ENCODE measurements around the gene ERCC4.

Gene ERCC4

DNA sequence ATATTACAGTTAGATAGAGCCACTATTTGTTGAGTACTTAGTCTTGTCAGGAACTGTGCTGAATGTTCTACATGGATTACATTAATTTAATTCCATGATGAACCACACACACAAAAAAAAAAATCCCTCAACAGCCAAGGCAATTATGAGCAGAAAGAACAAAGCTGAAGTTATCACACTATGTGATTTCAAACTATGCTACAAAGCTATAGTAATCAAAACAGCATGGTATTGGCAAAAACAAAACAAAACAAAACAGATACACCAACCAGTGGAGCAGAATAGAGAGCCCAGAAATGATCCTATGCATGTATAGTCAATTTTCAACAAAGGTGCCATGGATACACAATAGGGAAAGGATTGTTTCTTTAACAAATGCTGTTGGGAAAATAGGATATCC, 8.1 kb upstream of the ERCC4 start:
- DNase-seq = no peak

DNA sequence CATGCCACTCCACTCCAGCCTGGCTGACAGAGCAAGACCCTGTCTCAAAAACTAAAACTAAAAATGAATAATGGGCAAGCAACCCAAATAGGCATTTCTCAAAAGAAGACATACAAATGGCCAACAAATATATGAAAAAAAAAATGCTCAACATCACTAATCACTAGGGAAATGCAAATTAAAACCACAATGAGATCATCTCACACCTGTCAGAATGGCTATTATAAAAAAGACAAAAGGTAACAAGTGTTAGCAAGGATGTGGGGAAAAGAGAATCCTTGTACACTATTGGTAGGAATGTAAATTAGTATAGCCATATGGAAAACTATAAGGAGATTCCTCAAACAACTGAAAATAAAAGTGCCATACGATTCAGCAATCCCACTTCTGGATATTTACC, 7.1 kb upstream of the ERCC4 start:
- no peak for DNase-seq

DNA sequence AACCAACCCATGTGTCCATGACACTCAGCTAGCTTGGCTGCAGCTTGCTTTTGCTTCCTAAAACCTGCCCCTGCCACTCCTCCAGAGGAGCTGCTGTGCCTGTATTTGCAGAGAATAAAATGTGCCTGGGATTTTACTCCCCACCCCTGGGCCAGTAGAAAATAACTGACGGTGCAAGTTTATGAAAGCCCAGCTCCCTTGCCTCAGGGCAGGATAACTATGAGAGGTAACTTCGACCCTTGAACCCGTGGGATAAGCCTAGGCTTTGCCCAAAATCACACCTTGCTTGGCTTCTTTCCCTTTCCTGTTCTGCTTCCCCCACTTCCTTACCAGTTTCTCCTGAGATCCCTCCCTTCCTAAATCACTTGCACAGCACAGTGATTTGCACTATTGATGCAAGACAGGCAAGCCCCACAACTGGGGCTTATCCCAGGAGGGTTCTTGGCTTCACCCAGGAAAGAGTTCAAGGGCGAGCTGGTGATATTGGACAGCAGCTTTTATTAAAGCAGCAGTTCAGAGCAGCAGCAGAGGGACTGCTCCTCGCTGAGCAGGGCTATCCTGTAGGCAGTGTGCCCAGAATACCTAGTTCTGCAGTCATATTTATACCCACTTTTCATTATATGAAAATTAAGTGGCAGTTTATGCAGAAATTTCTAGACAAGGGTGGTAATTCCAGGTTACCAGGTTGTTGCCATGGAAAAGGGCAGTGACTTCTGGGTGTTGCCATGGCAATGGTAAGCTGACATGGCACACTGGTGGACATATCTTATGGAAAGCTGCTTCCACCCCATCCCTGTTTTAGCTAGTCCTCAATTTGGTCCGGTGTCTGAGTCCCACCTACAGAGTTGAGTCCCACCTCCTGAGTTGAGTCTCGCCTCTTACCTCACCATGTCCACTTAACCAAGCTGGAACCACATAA, 6.3 kb upstream of the ERCC4 start:
- no peak for DNase-seq

DNA sequence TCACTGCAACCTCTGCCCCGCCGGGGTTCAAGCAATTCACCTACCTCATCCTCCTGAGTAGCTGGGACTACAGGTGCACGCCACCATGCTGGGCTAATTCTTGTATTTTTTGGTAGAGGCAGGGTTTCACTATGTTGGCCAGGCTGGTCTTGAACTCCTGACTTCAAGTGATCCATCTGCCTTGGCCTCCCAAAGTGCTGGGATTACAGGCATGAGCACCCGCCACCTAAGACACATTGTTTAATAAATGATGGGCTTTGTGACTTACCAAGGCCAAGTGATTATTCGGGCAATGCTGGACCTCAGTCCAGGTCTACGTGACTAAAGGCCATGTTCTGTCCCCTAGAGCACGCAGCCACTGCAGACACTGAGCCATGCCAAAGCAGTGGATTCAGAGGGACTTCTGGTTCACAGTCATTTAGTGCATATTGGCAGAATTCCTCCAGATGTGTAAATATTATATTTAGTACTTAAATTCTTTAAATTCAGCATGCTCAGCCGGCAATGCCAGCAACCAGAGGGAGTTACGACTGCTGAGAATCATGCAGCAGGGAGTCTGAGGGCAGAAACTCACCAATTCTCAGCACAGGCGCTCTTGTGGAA, 4.8 kb upstream of the ERCC4 start:
- no peak for DNase-seq

DNA sequence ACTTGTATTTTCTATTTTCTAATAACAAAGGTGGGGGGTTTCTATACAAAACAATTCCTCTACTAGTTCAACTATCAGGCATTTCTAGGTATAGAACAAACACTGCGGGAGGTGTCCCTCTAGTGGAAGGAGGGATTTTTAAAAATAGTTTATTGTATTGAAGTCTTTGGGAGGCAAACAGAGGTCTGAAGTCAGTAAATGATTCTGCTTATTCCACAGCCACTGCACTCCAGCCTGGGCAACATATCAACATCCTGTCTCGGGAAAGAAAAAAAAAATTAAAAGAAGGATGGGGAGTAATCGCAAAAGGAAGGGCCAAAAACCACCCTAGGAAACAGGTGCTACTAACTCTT, 648 bp upstream of the ERCC4 start:
- no peak for DNase-seq

DNA sequence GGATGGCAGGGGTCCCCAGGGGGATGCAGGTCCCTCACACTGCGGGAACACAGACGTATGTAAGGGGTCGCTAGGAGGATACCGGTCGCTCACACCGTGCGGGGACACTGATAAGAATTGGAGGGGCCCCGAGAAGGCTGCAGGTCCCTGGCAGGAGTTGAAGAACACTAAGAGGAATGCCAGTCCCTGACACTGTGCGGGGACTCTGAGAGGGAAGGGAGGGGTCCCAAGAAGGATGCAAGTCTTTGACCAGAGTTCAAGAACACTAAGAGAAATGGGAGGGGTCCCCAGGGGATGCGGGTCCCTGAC, 510 bp downstream of the ERCC4 start:
- DNase-seq = no peak

DNA sequence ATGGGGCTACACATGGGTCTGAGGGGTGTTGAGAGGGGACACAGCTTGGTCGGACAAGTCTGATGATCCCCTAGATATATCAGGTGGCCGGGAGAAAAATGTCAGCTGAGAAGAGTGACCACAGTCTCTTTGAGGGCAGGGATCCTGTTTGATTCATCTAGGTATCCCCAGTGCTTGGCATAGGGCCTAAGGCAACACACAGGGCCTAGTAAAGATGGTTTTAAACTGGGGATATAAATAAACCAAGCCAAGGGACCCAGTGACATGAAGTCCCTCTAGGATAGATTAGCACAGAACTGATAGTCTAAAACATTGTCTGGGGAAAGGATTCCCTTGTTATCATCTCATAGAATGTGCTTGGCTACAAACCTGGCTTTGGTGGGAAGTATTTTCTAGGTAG, 1.4 kb downstream of the ERCC4 start:
- DNase-seq = no peak

DNA sequence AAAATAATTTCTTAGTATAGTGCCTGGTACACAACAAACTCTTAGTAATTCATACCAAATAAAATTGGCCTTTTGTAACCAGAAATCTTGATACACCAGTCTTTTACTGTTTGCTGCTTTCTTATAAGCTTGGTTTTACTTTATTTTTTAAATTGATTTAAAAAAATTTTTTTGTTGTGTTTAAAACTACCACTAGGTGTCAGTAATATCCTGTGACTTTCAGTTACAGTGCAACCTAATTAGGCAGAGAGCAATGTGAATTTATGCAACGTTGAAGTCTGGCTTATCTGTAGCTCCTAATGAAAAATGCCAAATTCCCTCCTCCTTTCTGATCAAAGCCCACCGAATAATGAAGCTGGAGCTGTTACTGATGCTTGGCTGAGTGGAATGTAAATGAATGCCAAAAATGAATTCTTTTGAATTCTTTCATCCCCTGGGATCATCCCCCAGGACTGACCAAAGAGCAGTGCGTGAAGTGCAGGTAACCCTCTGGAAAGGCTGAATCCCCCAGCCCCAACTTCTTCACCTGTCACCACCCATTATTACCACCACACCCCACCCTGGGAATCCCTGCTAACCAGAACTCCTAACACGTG, 3.8 kb downstream of the ERCC4 start:
- DNase-seq = no peak

DNA sequence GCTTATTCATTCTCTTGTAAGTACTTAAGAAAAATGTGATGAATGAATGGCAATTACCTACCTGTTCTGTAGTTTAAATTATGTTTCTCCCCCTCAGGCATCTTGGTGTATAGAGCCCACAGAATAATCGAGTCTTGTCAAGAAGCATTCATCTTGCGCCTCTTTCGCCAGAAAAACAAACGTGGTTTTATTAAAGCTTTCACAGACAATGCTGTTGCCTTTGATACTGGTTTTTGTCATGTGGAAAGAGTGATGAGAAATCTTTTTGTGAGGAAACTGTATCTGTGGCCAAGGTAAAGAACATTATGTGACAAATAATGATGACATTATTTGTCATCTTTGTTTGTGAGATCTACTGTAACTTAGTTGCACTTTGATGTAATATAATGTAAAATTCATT, 6.5 kb downstream of the ERCC4 start:
- DNase-seq = no peak

DNA sequence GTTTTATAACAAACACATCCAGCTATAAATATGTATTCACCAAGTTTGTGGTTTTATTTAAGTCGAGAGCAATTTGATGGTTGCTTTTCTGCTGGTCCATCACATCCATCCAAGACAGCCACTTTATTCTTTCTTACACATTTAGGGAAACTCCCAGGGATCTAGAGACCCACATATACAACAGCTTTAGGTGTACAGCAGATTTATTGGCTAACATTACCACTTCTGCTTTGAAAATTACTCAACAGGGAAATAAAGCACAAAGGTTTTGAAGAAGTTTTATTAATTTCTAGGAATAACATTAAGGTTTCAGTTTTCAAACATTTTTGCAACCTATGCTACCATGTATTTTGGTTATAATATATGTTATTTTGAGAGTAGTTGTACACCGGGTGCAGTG, 6.9 kb downstream of the ERCC4 start:
- DNase-seq = no peak

DNA sequence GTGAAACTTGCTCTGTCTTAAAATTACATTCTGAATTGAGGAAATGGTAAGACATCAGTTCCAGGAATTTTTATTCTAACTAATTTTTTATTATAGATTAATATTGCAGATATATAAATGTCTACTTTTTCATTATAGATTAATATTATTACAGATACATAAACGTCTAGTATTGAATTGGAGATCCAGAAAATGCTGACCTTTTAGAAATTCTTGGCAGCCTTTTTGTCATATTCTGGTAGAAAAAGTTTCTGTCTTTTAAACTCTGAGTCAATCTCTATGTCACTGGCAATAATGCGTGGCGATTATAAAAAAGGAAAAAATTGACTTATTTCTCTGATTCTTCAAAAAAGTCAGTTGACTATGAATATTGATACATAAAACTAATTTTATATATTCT, 8.7 kb downstream of the ERCC4 start:
- DNase-seq = no peak

DNA sequence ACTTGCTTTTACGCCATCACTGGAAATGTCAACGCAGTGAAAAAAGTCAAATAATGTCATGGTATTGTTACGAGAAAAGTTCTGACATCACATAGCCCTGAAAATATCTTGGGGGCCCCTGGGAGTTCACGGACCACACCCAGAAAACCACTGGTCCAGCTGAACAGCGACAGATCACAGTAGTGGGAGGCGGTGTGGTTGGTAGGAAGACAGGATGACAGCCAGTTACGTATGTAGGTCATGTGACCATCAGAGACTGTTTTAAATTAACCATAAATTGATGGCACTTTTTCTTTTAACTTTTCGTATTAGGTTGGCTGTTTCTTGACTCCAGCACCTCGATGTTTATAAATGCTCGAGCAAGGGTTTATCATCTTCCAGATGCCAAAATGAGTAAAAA, 11.9 kb downstream of the ERCC4 start:
- DNase-seq = no peak

DNA sequence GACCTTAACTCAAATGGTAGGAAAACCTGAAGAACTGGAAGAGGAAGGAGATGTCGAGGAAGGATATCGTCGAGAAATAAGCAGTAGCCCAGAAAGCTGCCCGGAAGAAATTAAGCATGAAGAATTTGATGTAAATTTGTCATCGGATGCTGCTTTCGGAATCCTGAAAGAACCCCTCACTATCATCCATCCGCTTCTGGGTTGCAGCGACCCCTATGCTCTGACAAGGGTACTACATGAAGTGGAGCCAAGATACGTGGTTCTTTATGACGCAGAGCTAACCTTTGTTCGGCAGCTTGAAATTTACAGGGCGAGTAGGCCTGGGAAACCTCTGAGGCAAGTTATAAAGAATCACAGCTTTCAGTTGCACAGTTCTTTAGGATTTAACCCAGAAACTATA, 15.5 kb downstream of the ERCC4 start:
- DNase-seq = no peak

DNA sequence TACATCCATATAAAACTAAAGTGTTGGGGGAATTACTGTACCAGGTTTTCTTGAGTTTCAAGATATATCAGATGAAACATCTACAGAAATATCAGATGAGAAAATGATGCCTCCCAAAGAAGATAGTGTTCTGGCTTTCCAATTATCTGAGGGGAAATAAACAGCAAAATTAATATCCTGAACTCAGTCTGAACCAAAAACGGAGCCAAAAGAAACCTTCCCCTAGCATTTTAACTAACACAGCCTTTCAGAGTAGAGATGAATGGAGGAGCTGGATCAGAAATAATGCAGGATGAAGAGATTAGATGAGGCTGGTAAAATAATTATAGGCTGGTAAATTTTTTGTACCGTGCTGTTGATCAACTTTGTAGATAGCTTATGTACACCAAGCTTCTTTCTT, 16.2 kb downstream of the ERCC4 start:
- DNase-seq = no peak

DNA sequence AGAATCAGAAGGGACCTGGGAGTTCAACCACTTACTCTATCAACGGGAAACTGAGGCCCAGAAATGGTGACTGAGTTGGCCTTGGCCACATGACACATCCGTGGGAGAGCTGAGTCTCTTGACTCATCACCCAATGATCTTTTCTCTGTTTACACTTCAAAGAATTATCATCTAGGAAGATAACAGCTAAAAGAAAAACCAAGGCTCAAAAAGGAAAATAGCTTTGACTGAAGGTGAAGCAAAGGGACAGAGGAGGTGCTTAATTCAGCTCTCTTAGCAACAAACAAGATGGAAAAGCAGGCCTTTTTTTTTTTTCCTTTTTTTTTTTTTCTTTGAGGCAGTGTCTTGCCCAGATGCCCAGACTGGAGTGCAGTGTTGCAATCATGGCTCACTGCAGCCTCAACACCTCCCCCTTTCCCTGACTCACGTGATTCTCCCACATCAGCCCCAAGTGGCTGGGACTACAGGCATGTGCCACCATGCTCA, 16.7 kb downstream of the ERCC4 start:
- no peak for DNase-seq

DNA sequence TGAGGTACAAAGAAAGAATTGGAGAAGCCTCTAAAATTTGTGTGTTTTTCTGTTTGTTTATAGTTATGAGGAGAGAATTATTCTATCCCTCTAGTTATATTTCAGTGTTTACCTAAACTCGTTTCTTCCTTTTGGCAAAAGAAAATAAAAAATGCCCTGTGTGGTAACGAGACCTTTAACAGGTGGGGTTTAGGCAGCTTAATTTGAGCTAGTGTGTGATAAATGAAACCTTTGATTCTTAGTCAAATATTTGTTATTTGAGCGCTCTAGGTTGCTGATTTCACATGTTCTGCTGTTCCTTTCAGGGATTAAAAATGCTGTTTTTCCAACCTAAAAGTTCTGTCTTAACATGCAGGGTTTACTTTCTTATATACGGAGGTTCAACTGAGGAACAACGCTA, 17.5 kb downstream of the ERCC4 start:
- no peak for DNase-seq

DNA sequence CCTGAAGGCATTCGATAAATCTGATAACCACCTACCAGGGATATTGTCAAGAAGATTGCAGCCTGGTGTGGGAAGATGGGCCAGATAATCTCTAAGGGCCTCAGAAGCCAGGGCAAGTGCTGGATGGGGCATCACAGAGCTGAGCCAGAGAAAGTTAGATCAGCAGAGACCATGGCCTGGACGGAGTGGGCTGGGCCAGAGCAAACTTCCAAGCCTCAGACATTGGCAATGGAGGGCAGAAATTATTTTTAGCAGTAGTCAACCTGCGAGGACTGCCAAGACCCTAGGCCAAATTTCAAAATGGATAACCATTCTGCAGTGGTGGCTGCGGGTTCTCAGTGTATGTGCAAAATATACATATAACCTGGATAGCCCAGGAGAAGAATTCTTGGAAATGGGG, 18.5 kb downstream of the ERCC4 start:
- no peak for DNase-seq

DNA sequence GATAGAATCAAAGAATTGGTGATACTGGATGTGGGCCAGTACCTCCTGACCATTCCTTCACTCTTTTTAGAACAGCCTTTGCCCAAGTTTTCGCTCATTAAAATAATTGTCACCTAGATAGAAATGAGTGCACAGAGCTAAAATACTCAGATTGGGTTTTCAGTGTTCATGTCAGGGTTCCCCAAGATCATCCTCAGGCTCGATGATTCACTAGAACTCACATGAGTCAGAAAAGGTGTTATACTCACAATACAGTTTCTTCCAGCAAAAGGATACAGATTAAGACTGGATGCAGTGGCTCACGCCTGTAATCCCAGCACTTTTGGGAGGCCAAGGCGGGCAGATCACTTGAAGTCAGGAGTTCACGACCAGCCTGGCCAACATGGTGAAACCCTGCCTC, 19.9 kb downstream of the ERCC4 start:
- DNase-seq = no peak

DNA sequence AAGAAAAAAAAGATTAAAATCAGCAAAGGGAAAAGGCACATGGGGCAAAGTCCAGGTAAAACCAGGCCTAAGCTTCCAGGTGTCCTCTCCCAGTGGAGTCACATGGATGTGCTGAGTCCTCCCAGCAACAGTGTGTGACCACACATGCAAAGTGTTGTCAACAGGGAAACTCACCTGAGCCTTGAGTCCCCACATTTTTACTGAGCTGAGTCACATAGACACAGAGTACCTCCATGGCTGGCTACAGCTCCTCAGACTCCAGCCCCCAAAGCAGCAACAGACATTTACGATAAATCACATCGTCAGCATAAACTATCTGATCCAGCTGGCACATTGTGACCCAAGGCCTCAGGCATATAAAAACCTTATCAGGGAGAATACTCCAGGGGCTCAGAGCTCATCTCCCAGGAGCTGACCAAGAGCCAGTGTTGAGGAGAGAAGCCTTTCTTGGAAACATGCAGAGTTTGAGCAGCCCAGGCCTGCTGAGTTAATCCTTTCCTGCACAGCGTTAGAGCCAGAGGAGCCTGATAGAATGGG, 20.5 kb downstream of the ERCC4 start:
- DNase-seq = no peak

DNA sequence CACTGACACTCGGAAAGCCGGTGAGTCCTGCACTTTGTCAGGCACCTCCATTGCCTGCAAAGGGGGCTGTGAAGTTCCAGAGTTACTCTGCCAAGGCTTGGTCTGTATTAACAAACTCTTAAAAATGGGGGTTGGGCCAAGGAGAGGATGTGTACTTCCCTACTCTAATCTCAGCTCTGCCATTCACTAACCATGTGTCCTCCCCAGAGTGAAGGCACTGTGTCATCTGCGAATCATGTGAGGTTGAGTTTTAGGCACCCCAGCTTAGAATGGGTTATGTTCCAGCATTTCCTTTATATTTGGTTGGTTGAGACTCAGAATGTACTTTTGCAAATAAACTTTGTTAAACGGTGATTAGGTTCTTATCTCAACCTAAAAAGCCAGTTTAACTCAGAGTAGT, 24.9 kb downstream of the ERCC4 start:
- no peak for DNase-seq

DNA sequence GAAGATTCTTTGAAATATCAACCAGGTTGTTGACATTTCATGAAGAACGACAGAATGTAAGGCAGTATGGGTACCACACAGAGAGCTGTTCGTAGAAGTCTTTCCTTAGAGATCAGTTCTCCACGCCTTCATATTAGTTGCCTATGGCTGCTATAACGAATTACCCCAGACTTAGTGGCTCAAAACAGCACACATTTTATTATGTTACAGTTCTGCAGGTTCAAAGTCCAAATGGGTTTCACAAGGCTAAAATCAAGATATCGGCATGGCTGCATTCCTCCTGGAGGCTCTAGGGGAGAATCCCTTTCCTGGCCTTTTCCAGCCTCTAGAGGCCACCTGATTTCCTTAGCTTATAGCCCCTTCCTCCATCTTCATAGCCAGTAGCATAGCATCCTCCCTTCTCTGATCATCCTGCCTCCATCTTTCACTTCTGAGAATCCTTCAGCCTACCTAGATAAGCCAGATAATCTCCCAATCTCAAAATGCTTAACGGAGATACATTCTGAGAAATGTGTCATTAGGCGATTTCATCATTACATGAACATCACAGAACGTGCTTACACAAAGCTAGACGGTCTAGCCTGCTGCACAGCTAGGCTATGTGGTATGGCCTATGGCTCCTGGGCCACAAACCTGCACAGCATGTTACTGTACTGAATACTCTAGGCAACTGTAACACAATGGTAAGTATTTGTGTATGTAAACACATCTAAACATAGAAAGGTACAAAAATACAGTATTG, 26.0 kb downstream of the ERCC4 start:
- DNase-seq = no peak

DNA sequence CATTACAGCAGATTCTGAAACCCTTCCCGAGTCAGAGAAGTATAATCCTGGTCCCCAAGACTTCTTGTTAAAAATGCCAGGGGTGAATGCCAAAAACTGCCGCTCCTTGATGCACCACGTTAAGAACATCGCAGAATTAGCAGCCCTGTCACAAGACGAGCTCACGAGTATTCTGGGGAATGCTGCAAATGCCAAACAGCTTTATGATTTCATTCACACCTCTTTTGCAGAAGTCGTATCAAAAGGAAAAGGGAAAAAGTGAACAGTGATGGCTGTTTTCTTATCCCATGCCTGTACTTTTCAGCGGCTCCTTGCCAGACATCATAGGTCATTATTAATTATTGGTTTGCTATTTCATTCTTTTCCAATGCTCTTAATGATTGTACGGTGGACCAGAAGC, 28.1 kb downstream of the ERCC4 start:
- no peak for DNase-seq

DNA sequence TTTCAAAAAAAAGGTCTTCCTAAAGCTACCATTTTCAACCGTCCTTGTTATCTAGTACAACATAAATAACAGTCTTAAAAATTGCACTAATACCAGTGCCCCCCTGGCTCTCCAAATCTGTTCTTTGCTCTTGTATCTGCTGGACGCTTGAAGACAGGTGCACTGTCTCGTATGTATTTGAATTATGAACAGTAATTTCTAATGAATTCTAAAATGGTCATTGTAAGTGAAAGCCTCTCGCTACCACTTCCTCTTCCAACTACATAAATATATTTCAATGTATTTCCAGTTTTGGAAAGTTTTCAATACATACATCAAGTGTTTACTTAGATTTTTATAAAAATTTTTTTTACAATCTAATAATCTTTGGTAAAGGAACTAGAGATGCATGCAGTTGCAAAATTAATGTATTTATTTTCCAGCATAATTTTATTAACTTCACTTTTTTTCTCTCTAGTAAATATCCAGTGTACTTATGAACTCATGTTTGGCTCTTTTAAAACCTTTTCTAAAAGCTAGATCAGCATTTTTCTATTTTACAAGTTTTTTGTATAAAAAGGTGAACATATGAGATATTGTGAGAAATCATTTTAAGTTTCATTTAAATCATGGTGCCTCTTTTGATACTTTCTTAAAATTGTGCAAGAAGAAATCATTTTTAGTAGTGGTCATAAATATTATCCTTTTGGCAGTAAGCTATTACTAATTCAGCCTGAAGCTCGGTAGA, 31.0 kb downstream of the ERCC4 start:
- no peak for DNase-seq

Measured in effector CD8-positive, alpha-beta T cell (primary cell).